ENCODE measurements around the gene ZNF503.

ZNF503 gene

DNA sequence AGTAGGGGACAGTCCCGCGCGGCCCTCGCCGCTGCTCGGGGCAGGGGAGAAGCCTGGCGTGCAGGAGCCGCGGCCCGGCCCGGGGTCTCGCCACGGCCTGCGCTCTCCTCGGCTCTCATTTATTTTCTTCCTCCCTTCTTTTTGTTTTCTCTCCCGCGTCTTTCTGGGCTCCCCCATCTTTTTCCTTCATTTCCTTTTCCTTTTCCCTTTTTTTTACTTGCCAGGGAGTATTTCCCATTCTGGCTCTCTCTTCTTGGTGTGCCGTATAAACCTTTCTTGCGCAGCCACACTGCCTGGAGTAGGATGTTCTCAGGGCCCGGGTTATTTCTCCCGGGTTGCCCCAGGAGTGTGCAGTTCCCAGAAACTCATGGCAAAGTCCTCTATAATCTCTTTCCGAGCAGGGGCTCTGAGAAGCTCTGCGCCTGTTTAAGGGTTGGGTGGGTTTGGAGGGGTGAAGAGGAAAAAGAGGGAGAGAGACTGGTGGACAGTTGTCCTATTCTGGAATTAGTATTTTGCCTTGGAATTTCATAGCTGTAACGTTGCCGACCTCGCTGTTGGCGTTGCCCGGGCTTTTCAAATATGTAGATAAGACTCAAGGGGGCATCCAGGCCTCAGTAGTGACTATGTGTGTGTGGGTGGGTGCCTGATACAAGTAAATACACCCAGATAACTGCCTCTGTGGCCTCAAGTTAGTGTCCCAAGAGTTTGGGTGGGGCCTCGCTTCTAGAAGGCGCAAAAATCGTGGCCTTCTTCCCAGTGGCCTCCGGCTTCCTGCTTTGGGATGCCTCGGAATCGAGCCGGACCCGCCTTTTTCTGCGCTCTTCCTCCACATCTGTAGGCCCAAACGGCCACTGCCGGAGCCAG is 4.3 kb upstream of the ZNF503 start:
- DNase-seq = no peak

DNA sequence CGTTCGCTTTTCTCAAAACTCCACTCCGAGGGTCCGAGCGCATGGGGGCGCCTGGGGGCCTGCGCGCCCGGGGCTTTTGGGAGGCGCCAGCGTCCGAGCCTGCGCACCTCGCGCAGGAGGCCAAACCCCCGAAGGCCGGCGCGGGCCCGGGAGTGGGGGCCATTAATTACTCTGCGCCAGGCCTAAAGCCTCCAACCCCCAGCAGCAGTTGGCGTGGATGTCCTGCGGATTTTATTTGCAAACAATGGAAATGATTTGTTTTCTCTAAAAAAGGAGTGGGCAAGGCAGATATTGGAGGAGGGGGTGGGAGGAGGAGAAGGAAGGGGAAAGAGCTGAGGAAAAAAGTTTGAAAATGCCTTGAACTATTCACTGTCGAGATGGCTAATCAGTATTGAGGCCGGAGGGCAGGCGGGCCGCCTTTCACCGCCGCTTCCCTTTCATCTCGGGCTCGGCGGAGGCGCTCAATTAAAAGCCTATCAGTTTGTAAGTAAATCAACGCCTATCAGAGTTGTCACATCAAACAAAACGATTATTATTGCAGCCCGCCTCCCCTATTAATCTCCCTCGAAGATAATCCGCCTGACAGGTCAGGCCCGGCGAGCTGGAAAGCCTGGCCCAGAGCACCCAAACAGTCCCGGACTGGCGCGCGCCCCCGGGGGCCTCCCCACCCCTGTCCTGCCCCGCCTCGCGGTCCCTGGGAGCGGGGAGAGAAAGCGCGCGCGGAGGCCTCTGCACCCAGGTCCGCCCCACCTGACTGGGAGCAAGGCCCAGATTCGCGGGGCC is 3.4 kb upstream of the ZNF503 start:
- DNase-seq = no peak

DNA sequence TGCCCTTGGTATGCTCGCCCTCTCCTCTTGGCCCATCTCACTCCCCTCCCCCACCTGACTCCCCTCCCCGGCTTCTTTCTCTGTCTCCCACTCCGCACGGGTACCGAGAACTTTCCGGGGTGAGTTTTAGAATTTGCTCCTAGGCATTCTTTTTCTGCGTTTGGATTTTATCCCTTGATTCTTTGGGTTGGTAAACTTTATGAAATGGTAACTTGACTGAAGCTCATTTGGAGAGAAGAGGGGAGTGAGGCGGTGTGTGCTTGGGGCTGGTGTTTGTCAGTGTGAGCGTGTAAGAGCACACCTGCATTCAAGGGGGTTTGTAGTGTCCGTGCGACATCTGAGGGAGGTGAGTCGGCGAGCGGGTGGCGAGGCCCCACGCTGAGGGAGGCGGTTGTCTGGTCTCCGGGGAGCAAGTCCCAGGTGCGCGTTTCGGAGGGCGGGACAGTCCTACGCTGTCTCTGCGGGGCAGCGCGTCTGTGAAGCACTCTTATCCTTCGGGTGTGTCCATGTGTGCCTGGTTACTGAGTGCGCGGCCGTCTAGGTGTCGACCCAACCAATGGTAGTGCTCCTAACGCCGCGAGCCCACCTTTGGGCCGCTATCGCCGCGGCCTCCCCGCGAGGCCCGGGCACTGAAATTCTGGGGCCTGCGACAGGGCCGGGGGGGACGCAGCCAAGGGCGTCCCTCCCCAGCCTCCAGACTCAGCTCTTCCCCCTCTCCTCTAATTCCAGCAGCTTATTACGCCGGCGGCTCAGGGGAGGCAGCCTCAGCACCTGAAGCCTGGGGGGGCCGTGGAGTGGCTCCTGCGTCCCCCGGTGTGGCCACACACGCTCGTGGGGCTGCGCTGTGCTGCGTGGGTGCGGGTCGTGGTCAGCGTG is 2.6 kb upstream of the ZNF503 start:
- DNase-seq = no peak

DNA sequence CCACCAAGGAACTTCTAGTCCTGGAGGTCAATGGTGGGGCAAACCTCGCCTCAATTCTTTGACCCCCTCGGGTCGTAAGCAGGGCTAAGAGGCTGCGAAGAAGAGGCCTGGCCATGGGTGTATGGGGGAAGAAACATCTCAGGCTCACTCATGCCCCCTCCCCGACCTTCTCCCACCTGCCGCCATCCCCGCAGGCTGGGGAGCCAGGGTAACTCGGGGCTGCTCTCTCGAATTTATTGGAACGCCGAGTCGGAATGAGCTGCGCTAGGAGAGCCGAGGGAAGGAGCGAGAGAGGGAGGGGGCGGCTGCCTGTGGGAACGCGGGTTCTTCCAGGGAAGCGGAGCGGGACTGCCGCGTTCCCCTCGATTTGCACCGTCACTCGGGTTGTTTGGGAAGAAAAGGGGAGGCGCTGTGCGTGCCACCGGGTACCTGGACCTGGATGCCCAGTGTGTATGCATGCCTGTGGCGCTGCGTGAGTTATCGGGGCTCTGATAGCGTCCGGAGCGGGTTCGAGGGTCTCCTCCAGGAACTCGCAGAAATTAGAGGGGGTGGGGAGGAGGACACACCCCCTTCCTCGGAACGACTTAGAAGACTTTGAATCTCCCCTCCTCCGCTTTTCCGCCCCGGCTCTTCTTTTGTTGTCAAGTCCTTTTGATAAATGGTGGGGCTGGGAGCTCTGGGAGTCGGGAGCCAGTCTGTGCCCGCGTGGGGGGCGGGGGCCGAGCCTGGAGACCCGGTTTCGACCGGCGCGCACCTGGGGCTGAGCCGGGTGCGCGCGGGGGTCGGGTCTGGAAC is 1.8 kb upstream of the ZNF503 start:
- no peak for DNase-seq

DNA sequence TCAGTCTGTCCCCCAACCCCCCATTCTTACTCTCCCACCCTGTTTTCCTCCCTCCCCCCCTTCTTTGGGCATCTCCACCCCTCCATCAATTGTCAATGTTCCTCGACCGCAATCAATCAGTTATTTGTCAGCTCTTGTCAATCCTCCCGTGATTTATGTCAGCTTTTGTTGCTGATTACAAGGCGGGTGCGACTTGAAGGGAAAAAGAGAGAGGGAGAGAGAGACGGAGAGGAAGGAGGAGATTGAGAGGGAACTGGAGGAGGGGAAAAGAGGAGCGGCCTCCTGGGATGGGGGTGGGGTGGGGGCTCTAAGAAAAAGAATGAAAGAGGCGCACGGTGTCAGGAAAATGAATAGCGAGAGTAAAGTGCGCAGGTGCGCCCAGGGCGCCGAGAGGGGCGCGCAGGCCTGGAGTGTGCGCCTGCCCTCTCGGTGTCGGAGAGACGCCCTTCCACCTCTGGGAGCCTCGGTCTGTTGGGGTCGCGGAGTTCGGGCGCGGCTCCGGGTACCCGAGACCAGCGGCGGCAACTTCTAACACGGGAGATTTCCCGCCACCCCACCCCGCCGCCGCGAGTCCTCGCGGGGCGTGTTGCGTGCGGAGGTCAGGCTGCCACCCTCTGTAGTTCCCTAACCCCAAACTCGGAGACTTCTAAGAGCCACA is 1.1 kb upstream of the ZNF503 start:
- no peak for DNase-seq

DNA sequence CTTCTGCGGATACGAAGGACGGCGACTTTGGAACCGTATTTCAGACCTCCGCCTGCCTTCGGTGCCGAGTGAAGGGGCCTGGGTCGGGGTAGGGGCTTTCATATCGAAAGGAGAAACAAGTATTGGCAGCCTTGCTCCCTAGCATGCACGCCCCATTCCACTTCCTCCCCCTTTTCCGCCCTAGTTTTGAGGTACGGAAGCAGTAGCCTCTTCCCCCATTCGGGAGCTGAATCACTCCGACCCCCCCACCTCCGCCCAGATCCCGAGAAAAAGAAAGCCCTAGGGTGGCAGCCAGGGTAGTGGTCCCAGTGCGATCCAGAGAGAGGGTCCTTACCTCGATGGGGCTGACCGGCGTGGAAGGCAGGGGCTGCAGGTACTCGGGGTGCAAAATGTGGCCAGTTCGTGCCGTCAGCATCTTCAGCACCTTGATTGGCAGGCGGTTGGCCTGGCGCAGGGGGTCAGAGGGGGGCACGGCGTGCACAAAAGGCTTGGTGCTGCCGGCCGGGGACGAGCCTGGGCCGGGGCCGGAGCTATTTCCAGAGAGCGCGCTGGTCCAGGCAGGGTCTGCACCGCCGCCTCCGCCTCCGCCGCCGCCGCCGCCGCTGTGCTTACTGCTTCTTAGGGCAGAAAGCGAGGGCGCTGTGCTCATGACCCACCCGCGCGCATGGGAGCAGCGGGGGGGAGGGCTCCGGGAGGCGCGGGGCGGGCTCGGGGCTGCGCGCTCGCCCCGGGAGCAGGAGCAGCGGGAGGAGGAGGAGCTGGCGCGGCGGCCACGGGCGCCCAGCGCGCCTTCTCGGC is 594 bp downstream of the ZNF503 start:
- no peak for DNase-seq

DNA sequence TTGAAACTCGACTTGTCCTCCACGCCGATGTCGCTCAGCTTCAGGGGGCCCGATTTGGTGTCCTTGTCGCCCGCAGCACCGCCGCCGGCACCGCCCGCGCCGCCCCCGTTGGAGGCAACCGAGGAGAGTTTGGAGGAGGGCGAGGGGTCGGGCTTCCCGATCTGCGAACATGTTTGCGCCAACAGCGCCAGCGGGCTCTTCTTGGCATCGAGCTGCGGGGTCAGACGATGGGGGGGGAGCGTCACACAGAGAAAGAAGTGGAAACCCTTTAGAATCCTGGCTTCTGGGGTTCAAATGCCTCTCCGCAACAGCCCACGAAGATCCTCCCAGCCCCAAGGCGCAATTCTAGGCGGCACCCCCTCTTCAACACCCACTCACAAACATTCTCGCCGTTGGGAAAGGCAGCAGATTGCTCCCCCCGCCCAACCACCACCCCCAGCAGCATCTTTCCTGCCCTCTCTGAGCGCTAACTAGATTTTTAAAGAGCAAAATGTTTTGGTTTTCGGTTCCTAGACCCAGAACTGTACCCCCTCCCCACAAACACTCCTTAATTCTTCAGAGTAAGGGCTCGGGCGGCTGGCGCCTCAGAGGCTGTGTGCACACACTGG is 1.3 kb downstream of the ZNF503 start:
- no peak for DNase-seq

DNA sequence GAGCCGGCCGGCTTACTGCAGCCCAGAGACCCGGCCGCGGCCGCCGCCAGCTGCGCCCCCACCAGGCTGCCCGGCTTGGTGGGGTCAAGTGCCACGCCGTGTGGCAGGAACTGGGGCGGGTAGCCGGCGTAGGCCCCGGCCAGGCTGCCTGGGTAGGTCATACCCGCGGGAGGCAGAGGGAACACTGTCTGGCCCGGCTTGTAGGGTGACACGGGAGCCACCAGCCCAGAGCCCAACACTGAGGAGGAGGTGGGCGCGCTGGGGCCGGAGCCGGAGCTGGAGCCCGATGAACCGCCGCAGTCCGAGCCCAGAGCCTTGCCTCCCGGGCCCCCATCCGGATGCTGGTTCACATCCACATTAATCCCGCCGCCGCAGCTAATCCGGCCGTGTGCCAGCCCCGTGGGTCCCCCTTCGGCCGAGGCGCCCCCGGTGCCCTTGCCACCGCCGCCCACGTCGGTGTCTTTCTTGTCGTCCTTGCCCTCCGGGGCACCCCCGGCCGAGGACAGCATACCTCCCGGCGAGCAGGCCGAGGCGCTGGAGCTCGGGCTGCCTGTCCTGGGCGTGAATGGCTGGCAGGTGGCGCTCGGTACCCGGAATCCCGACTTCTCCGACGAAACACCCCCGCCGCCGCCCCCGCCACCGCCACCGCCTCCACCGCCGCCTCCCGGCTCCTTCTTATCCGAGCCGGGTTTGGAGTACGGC is 2.0 kb downstream of the ZNF503 start:
- DNase-seq = peak in 1 of 2 experiments; percentile 43

DNA sequence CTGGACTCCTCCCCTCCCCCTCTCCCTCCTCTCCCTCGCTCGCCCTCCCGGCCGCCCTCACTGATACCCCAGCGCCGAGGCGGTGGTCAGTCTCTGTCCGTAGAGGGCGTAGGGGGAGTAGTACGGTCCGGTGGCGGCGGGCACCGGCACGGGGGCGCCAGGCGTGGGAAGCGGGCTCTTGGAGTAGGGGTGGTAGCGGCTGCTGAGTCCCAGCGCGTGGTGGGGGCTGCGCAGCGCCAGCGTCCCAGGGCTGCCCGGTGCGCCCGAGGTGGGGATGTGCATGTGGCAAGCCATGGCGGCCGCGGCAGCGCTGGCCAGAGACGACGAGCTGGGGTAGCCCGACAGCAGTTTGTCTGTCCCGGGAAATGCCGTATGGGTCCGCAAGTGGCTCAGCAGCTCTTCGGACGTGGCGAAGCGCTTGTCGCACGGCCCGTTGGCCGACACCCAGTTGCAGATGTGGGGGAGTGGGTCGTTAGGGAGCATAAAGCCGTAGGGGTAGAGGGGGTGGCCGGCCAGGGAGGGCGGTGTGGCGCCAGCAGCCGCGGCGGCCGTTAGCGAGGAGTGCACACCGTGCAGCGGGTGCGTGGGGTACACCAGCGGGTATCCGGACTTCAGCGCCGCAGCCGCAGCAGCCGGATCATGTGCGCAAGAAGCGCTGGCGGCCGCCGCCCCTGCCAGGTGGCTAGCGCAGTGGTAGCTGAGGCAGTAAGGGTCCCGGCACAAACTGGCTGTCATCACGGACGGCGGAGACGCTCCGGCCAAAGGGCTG is 2.7 kb downstream of the ZNF503 start:
- no peak for DNase-seq

DNA sequence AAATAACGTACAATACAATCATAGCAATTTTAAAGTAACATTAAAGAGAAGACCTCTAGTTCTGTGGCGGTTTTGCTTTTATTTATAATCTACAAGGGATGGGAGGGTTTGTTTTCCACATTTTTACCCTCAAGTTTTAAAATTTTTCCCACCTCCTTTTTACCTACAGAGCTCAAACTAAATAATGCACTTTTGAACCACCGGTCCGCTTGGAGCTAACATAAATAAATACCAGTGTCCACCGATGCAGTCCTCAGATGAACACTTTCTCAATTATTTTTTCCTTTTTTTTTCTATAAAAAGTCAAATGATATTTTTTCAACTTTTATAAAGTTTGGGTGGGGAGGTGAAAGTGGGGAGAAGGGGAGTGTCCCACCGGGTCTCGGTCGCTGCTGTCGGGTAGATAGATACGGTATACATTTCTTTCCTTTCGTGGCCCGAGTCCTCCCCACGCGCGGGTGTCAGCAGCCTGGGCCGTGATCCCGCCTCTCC is 3.3 kb downstream of the ZNF503 start:
- no peak for DNase-seq

DNA sequence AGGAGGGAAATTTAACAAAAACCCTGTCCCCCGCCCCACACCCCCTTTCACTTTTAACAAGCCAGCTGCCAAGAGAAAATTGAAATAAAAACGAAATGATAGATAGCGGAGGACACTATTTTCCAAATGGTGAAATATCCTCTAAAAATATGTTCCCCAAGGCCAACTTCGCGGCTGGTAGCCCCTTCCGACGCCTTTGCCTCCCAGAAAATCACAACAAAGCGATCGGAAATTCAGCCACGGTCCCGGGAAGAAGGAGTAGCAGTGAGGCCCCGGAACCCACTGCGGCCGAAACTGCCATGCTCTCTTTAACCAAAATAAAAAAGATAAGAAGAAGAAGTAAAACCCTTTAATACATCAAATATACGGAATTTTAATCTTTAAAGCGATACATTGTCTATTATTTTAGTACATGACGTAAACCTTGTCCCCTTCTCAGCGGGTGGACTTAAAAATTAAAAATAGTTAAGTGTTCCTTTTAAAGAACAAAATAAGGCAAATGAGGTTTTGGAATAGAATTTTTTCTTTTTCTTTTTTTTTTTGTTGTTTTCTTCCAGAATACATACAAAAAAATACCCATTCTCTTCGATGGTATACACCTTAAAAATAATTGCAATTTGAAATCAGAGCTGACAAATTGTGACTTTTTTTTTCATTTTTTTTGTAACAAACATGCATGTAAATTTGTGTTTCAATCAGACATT is 3.9 kb downstream of the ZNF503 start:
- DNase-seq = no peak

DNA sequence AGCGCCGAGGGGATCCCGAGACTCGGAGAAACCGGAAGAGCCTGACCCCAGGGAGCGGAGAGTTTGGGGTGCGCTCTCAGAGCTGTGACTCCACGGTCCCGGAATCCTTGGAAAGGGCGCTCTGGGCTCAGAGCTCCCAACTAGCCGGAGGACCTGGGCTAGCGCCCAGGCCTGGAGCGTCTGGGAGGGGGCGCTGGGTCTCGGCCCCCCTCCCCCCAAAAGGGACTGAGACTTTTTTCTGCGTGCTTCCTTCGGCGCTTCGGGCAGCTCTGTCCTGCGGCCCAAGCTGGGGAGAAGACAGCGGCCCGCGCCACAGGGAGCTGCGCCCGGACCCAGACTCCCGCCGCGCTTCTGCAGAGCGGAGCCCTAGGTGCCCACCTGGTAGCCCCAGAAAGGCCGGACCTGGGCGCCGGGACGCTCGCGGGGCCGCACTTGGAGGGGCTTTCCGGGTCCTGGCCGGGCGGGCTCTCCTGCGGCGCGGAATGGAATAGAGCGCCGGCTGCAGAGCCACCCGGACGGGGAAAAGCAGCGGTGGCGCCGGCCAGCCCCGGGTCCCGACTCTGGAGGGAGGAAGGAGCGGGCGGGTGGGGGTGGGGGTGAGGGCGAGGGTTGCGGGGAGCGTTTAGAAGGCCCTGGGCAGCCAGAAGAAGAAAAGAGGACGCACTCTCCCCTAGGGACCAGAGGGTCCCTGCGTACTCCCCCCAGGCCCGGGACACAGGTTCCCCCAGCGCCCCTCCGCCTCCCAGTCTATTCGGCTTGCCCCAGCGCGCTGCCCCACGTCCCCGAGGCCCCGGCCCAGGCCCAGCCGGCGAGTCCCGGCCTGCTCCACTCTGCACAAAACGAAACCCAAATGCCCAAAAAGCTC is 4.7 kb downstream of the ZNF503 start:
- DNase-seq = no peak

DNA sequence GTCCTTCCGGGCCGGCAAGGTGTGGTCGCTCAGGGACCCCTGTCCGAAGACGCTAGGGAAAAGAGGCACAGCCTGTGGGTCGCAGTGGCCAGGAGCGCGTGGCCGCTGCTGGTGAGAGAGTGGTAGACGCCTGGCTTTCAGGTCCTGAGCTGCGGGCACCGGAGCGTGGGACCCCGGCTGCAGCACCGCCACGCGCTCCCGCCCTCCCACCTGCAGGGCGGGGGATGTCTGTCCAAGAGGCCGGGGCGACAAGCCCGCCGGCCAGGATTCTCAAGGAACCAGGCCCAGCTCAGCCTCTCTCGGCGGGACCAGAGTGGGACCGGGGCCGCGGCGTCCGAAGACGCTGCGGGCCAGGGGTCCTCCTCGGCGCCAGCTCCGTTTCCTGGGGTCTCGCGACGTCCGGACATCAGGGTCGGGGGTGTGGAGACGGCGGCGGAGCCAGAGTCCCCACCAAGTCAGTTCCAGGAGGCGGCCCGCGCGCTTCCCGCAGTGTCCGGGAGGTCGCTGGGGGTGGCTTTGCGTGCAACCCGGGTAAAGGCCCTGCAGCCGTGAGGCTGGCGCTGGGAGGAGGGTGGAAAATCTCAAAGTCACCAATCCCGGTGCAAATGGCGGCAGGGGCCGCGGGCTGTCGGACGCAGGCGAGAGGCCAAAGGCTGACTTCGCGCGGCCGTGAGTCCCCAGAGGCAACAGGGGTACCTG is 5.5 kb downstream of the ZNF503 start:
- DNase-seq = no peak

DNA sequence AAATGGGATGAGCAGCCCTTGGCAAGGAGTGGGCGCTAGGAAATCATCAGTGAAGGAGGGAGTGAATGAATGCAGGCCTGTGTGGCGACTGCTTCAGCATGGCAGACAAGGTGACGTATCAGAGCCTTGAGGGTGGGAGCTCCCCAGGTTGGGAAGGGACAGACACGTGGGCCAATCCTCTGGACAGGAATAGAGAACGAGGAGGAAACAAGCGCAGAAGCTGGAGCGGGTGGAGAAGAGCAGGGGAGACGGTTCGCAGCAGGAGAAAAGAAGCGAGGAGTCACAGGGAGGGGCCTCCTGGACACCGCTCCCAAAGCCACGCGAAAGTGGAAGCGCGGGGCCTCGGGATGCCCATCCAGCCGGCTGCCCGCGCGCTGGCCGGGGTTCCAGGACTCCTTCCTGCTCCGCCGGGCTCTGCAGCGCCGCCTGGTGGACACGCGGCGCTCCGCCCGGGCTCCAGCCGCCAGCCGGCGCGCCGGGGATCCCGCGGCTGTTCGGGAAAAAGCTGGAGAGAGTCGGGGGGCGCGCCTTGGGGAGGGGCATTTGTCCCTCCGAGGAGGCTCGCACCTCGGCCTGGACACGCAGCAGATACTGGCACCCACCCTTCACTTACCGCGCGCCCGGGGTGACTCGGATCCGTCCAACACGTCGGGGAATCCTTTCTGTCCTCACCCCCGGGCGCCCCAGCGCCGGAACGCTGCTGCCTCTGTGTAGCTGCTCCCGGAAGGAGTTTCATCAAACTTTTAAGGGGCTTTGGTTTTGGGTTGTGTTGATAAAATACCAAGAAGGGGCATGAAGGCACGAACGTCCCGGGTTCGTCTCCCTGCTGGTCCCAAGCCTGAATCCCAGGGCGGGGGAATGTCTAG is 6.3 kb downstream of the ZNF503 start:
- DNase-seq = no peak

DNA sequence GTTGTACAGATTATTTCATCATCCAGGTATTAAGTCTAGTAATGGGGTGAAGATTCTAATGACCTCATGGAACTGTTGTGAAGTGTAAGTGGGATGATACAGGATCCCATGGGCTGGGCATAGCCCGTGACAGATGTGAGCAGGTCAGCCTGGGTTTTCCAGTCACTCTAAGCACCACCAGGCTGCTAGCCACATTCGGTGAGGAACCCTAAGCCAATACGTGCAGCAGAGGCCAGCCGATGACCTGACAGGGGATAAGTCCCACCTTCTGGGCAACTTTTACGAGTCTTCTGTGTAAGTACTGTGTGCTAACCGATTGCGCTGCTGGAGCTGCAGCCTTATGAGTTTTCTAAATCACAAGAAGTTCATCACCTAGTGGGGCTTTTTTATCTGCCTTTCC is 7.3 kb downstream of the ZNF503 start:
- no peak for DNase-seq
